K562 (cell line): ENCODE results near the gene DCAF8. TPM values are rescaled to one million over a fixed set of nuclear protein-coding genes. Genes with fewer than 3 reads are reported as not detected.

ENCODE experiments used
- ATAC-seq: fragments of 200-7000 bp; cut with Tn5 transposase; 3 replicates; pipeline ENCODE4 v1.9.1; 2020; ENCODE audit warnings: moderate library complexity
- BruUV-seq: library from RNA; stranded (reverse); fragments of 400-500 nt; replicated peaks from 2 replicates; lab custom pipeline; 2021; lab: Mats Ljungman, UMichigan
- CTCF ChIA-PET: fragments of 300-600 bp; formaldehyde crosslinking; extraction: SDS; loops from one replicate; lab custom pipeline; 2021; ENCODE audit warnings: low intra/inter-chr PET ratio; lab: Yijun Ruan, JAX
- POLR2A ChIA-PET: fragments of 300-600, 350-650 bp; sonication (Branson Sonifier 250); formaldehyde crosslinking; extraction: SDS; loops from one replicate; lab custom pipeline; 2021; ENCODE audit warnings: antibody characterized with exemption, inconsistent platforms; lab: Yijun Ruan, JAX
- DNase-seq, 4 experiments: peaks; one replicate each; pipeline versions ENCODE4 v3.0.0 to v3.0.0-alpha.2; 2011 to 2018; ENCODE audit warnings: low spot score in 3 of 4, mixed read lengths in 3 of 4; ENCODE audit errors: extremely low read depth in 1 of 4
- FAIRE-seq: peaks from 2 replicates; lab custom pipeline; 2011; peaks lifted over from hg19 to GRCh38; lab: Jason Lieb, UNC
- H2AFZ ChIP-seq: 2 replicates; pipeline ENCODE4 v1.6.0; 2011; ENCODE audit warnings: low read depth, low read length, control low read depth, inconsistent platforms
- H3K27ac ChIP-seq: fragments of 200-600 bp; 3 replicates; pipeline ENCODE4 v1.8.0; 2011; ENCODE audit warnings: low read depth, mild to moderate bottlenecking, control low read depth, inconsistent platforms, low read length, moderate library complexity, mixed read lengths; ENCODE audit errors: extremely low read depth
- H3K27me3 ChIP-seq, 2 experiments: fragments of 300-600 bp in 1 of 2; 2 replicates in 1 of 2; 3 replicates in 1 of 2; pipeline versions ENCODE4 v1.6.0 to v1.8.0; 2011; ENCODE audit warnings: inconsistent platforms in 2 of 2, low read length in 2 of 2, mild to moderate bottlenecking in 1 of 2, mixed read lengths in 1 of 2, moderate library complexity in 1 of 2; ENCODE audit not compliant: control insufficient read depth in 2 of 2, insufficient read depth in 2 of 2
- H3K36me3 ChIP-seq: fragments of 300-600 bp; 3 replicates; pipeline ENCODE4 v1.8.0; 2011; ENCODE audit warnings: mild to moderate bottlenecking, low read length, inconsistent platforms; ENCODE audit not compliant: control insufficient read depth, insufficient read depth
- H3K4me1 ChIP-seq, 2 experiments: fragments of 200-600 bp in 1 of 2; replicated peaks in 1 of 2; 2 replicates in 1 of 2; 3 replicates in 1 of 2; pipeline versions ENCODE4 v1.5.1 to v1.8.0; 2011; ENCODE audit warnings: inconsistent platforms in 2 of 2, low read length in 2 of 2, mild to moderate bottlenecking in 1 of 2, mixed read lengths in 1 of 2, moderate library complexity in 1 of 2; ENCODE audit not compliant: control insufficient read depth in 2 of 2, insufficient read depth in 2 of 2
- H3K4me2 ChIP-seq: 2 replicates; pipeline ENCODE4 v1.6.1; 2011; ENCODE audit warnings: low read length, control low read depth, inconsistent platforms, mixed read lengths; ENCODE audit not compliant: insufficient read depth
- H3K4me3 ChIP-seq: fragments of 200-600 bp; sonication (generic), shearing (Covaris generic); 2 replicates; pipeline ENCODE4 v1.5.1; 2016; ENCODE audit warnings: control low read depth, inconsistent platforms
- H3K79me2 ChIP-seq: fragments of 200-600 bp; 3 replicates; pipeline ENCODE4 v1.8.0; 2011; ENCODE audit warnings: low read length, inconsistent platforms; ENCODE audit not compliant: control insufficient read depth, insufficient read depth
- H3K9ac ChIP-seq, 2 experiments: 2 replicates each; pipeline versions ENCODE4 v1.6.0 to v1.6.1; 2011; ENCODE audit warnings: low read depth in 2 of 2, low read length in 2 of 2, control low read depth in 1 of 2, inconsistent platforms in 1 of 2, mild to moderate bottlenecking in 1 of 2, mixed read lengths in 1 of 2; ENCODE audit not compliant: insufficient read depth in 1 of 2
- H3K9me1 ChIP-seq: one replicate; pipeline ENCODE4 v1.6.0; 2011; ENCODE audit warnings: inconsistent platforms, mild to moderate bottlenecking, low read length, moderate library complexity; ENCODE audit not compliant: control insufficient read depth, insufficient read depth
- H3K9me3 ChIP-seq: replicated peaks from 2 replicates; pipeline ENCODE4 v1.5.1; 2011; ENCODE audit warnings: low read depth, low read length, inconsistent platforms; ENCODE audit not compliant: control insufficient read depth, insufficient read depth
- H4K20me1 ChIP-seq: replicated peaks from 2 replicates; pipeline ENCODE4 v1.6.1; 2011; ENCODE audit warnings: low read length, inconsistent platforms, mixed read lengths; ENCODE audit not compliant: control insufficient read depth, insufficient read depth
- CREB3L1 ChIP-seq: fragments of 450-650 bp; IDR thresholded peaks from 2 replicates; pipeline ENCODE4 v1.6.1; 2014; ENCODE audit warnings: low read depth, mild to moderate bottlenecking, moderate library complexity, borderline replicate concordance
- DACH1 ChIP-seq: fragments of 450-650 bp; IDR thresholded peaks from 2 replicates; pipeline ENCODE4 v1.6.1; 2018; ENCODE audit not compliant: partially characterized antibody
- GTF2A2 ChIP-seq: IDR thresholded peaks from 2 replicates; pipeline ENCODE4 v1.6.1; 2016; ENCODE audit warnings: mild to moderate bottlenecking, missing genetic modification characterization, missing compliant biosample characterization
- HBP1 ChIP-seq: fragments of 450-650 bp; formaldehyde crosslinking; IDR thresholded peaks from 2 replicates; pipeline ENCODE4 v1.4.0; 2022; ENCODE audit warnings: missing genetic modification characterization
- HSF4 ChIP-seq: fragments of 250-450 bp; sonication (Bioruptor Pico); IDR thresholded peaks from 2 replicates; pipeline ENCODE4 v2.1.2; 2022; ENCODE audit warnings: mild to moderate bottlenecking, moderate library complexity, borderline replicate concordance
- LEF1 ChIP-seq: fragments of 450-650 bp; IDR thresholded peaks from 2 replicates; pipeline ENCODE4 v1.6.1; 2016; ENCODE audit warnings: mild to moderate bottlenecking
- MAFF ChIP-seq: IDR thresholded peaks from 2 replicates; pipeline ENCODE4 v1.6.1; 2012; ENCODE audit warnings: low read length, improper control_type of control experiment
- NFATC3 ChIP-seq: fragments of 450-650 bp; IDR thresholded peaks from 2 replicates; pipeline ENCODE4 v1.6.1; 2017; ENCODE audit warnings: mild to moderate bottlenecking
- NKRF ChIP-seq: fragments of 450-650 bp; IDR thresholded peaks from 2 replicates; pipeline ENCODE4 v1.6.1; 2016; ENCODE audit warnings: borderline replicate concordance
- SRF ChIP-seq, 2 experiments: fragments of 250-450, 450-650 bp in 1 of 2; sonication (Bioruptor Pico) in 1 of 2; sonication (generic) in 1 of 2; formaldehyde crosslinking; IDR thresholded peaks; 2 replicates each; pipeline versions ENCODE4 v1.5.0 to v1.5.1; 2020 to 2022; ENCODE audit warnings: mild to moderate bottlenecking in 1 of 2, missing genetic modification reagents in 1 of 2
- SRSF1 ChIP-seq: fragments of 200-400 bp; formaldehyde crosslinking; IDR thresholded peaks from 2 replicates; pipeline ENCODE4 v1.6.1; 2017; ENCODE audit warnings: mild to moderate bottlenecking, low read depth, low read length, moderate library complexity
- ZNF134 ChIP-seq: fragments of 250-450 bp; sonication (Bioruptor Pico); conservative IDR thresholded peaks from 2 replicates; pipeline ENCODE4 v1.4.0; 2020
- ZNF609 ChIP-seq: sonication (generic); formaldehyde crosslinking; IDR thresholded peaks from 2 replicates; pipeline ENCODE4 v1.8.1; 2023; ENCODE audit warnings: missing genetic modification reagents, mild to moderate bottlenecking, borderline replicate concordance
- ZNF830 ChIP-seq: fragments of 250-450 bp; sonication (Bioruptor Pico); IDR thresholded peaks from 2 replicates; pipeline ENCODE4 v1.5.0; 2021; ENCODE audit warnings: mild to moderate bottlenecking
- WGBS: fragments of 100-300 bp; shearing (Covaris generic); methylation state at CpG from one replicate; pipeline ENCODE4 v1.1.6; 2016; ENCODE audit warnings: low coverage, mixed read lengths; ENCODE audit not compliant: insufficient coverage; ENCODE audit errors: missing lambda C conversion rate; 5-methylcytosine and 5-hydroxymethylcytosine counted together
- in situ Hi-C: fragments of 300-500 bp; cut with MboI; formaldehyde crosslinking; loops from 4 replicates; pipeline ENCODE4 v1.15.0; 2018; ENCODE audit warnings: inconsistent platforms, mixed read lengths
- intact Hi-C: fragments of 100-400 bp; cut with micrococcal nuclease; formaldehyde crosslinking; loops from 2 replicates; pipeline ENCODE4 v1.14.2; 2022
- polyA plus RNA-seq, 8 experiments: library from polyadenylated mRNA; depleted of rRNA in 4 of 8; stranded (reverse) in 5 of 8; unstranded in 3 of 8; fragments of >200 nt; fragmentation: Nextera tagmentation in 2 of 8; fragmentation: Illumina TruSeq in 1 of 8; extraction: Ambion mirVana in 2 of 8; extraction: Trizol in 1 of 8; gene quantifications; 2 replicates each; pipeline versions ENCODE4 v1.2.1 to v1.2.3, GENCODE V29; 2011 to 2014; ENCODE audit warnings: inconsistent platforms in 1 of 8, missing spikeins in 1 of 8
- total RNA-seq, 7 experiments: library from RNA; depleted of rRNA in 6 of 7; stranded (reverse); fragments of >200 nt in 6 of 7; fragmentation: Illumina TruSeq in 2 of 7; extraction: Trizol in 2 of 7; gene quantifications; 2 replicates each; pipeline versions ENCODE4 v1.2.1 to v1.2.3, GENCODE V29; 2011 to 2021; ENCODE audit warnings: low replicate concordance in 1 of 7

DCAF8 gene
- total and polyA plus RNA-seq, 9 of the 15 experiments (the other 6 are each of a cell fraction or from before 2014, with no cell fraction given): 11.6 to 149 (median 81.3) TPM

- DNase-seq: no peak
- Histone ChIP-seq H3K4me2 (no peak overlapping the region), H4K20me1 (peaks cover 8% of the 10 kb centered on the region; the same call in 1 of the 2 replicates), H3K4me3 (no peak overlapping the region), H3K27me3 (no peaks in the 10 kb centered on the region), H3K79me2 (peaks cover 38% of the 10 kb centered on the region), H3K27ac (no peak overlapping the region), H3K9ac (no peak overlapping the region), H3K9me1 (no peaks in the 10 kb centered on the region), H3K36me3 (peaks cover 53% of the 10 kb centered on the region), H2AFZ (no peak overlapping the region), H3K9me3 (no peaks in the 10 kb centered on the region), H3K4me1 (peaks cover 0 to 3% of the 10 kb centered on the region in 2 experiments; a peak in 1 of 5 replicates)
- POLR2A ChIA-PET: interaction anchor here (0.6 to 1.3 kb wide), 6 partner anchors 8 to 128 kb away, joined by 3 to 4 read pairs (median 3); no protein-coding TSS in a partner anchor
- ATAC-seq: no peak
- 100% methylated on average over 1 of the region's 1 CpG for WGBS
- FAIRE-seq: no peak
- intact Hi-C loops: no loop called here
- in situ Hi-C loops: no loop called here
- BruUV-seq: no TSS peak
- CTCF ChIA-PET: no interaction called here
- TF ChIP-seq DACH1 (no peak), NKRF (no peak), SRF (CRISPR knock-in tag; IDR thresholded peaks at IDR 0.05) (no peak), GTF2A2 (tag) (no peak), HSF4 (CRISPR knock-in tag) (no peak), ZNF830 (no peak), HBP1 (no peak), LEF1 (no peak), ZNF609 (CRISPR knock-in tag) (no peak), ZNF134 (CRISPR knock-in tag) (no peak), MAFF (no peak), CREB3L1 (no peak), SRSF1 (no peak), NFATC3 (no peak)
Measured at GRCh38 chr1:160244209-160244608, 18.1 kb downstream of the DCAF8 start.
